ENCODE measurements around the gene OPRM1.

Gene OPRM1

GRCh38 chr6:154122195-154122925, 83.3 kb downstream of the OPRM1 start:
- Histone ChIP-seq H3K9me3 (ENCODE audit: control insufficient read depth, insufficient read depth, low read length) (no peaks in the 10 kb centered on the region), H3K9me2 (replicated peaks; ENCODE audit: control insufficient read depth, low read length) (no peaks in the 10 kb centered on the region), H3K4me1 (ENCODE audit: control insufficient read depth, low read length) (no peaks in the 10 kb centered on the region), H3K4me2 (ENCODE audit: low read length) (no peak overlapping the region), H3K36me3 (ENCODE audit: control insufficient read depth, low read length) (no peaks in the 10 kb centered on the region), H3K27me3 (ENCODE audit: control insufficient read depth, low read length) (no peaks in the 10 kb centered on the region), H3F3A (ENCODE audit: control insufficient read depth, insufficient read depth) (no peaks in the 10 kb centered on the region), H3K27ac (ENCODE audit: low read depth, low read length) (no peak overlapping the region), H4K20me1 (ENCODE audit: control insufficient read depth, insufficient read depth, low read depth, low read length) (no peaks in the 10 kb centered on the region), H3K4me3 (ENCODE audit: low read length) (no peak overlapping the region), H3K79me2 (ENCODE audit: control insufficient read depth, low read length) (no peaks in the 10 kb centered on the region)
- TF ChIP-seq EZH2phosphoT487 (IDR thresholded peaks at IDR 0.05; ENCODE audit: borderline replicate concordance, low read length) = no peak
- TF ChIP-seq, protein P1, sequence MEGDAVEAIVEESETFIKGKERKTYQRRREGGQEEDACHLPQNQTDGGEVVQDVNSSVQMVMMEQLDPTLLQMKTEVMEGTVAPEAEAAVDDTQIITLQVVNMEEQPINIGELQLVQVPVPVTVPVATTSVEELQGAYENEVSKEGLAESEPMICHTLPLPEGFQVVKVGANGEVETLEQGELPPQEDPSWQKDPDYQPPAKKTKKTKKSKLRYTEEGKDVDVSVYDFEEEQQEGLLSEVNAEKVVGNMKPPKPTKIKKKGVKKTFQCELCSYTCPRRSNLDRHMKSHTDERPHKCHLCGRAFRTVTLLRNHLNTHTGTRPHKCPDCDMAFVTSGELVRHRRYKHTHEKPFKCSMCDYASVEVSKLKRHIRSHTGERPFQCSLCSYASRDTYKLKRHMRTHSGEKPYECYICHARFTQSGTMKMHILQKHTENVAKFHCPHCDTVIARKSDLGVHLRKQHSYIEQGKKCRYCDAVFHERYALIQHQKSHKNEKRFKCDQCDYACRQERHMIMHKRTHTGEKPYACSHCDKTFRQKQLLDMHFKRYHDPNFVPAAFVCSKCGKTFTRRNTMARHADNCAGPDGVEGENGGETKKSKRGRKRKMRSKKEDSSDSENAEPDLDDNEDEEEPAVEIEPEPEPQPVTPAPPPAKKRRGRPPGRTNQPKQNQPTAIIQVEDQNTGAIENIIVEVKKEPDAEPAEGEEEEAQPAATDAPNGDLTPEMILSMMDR (IDR thresholded peaks at IDR 0.05; ENCODE audit: low read depth, low read length, poor library complexity, severe bottlenecking) = no peak

- TF ChIP-seq EZH2phosphoT487 (IDR thresholded peaks at IDR 0.05; ENCODE audit: borderline replicate concordance, low read length) = no peak
- TF ChIP-seq, protein P1 (IDR thresholded peaks at IDR 0.05; ENCODE audit: low read depth, low read length, poor library complexity, severe bottlenecking) = no peak
- no peaks in the 10 kb centered on the region for H3K36me3 ChIP-seq (ENCODE audit: control insufficient read depth, low read length)
- H3F3A ChIP-seq (ENCODE audit: control insufficient read depth, insufficient read depth) = no peaks in the 10 kb centered on the region
- H3K4me2 ChIP-seq (ENCODE audit: low read length) = no peak overlapping the region
- no peaks in the 10 kb centered on the region for H3K9me2 ChIP-seq (replicated peaks; ENCODE audit: control insufficient read depth, low read length)
- H3K4me1 ChIP-seq (ENCODE audit: control insufficient read depth, low read length) = no peaks in the 10 kb centered on the region
- H4K20me1 ChIP-seq (ENCODE audit: control insufficient read depth, insufficient read depth, low read depth, low read length) = no peaks in the 10 kb centered on the region
- no peaks in the 10 kb centered on the region for H3K9me3 ChIP-seq (ENCODE audit: control insufficient read depth, insufficient read depth, low read length)
- H3K4me3 ChIP-seq (ENCODE audit: low read length) = no peak overlapping the region
- H3K27me3 ChIP-seq (ENCODE audit: control insufficient read depth, low read length) = no peaks in the 10 kb centered on the region
- no peak overlapping the region for H3K27ac ChIP-seq (ENCODE audit: low read depth, low read length)
- no peaks in the 10 kb centered on the region for H3K79me2 ChIP-seq (ENCODE audit: control insufficient read depth, low read length)
These were observed 84.3 kb downstream of the OPRM1 start for GRCh38 chr6:154123155-154123956.

- H3K79me2 ChIP-seq (ENCODE audit: control insufficient read depth, low read length) = no peaks in the 10 kb centered on the region
- H3K4me1 ChIP-seq (ENCODE audit: control insufficient read depth, low read length) = no peaks in the 10 kb centered on the region
- no peaks in the 10 kb centered on the region for H3K36me3 ChIP-seq (ENCODE audit: control insufficient read depth, low read length)
- H3F3A ChIP-seq (ENCODE audit: control insufficient read depth, insufficient read depth) = no peaks in the 10 kb centered on the region
- no peak for TF ChIP-seq EZH2phosphoT487 (IDR thresholded peaks at IDR 0.05; ENCODE audit: borderline replicate concordance, low read length)
- TF ChIP-seq, protein P1 (IDR thresholded peaks at IDR 0.05; ENCODE audit: low read depth, low read length, poor library complexity, severe bottlenecking) = no peak
- H3K27me3 ChIP-seq (ENCODE audit: control insufficient read depth, low read length) = no peaks in the 10 kb centered on the region
- H3K4me2 ChIP-seq (ENCODE audit: low read length) = no peak overlapping the region
- no peaks in the 10 kb centered on the region for H3K9me2 ChIP-seq (replicated peaks; ENCODE audit: control insufficient read depth, low read length)
- no peak overlapping the region for H3K4me3 ChIP-seq (ENCODE audit: low read length)
- no peaks in the 10 kb centered on the region for H3K9me3 ChIP-seq (ENCODE audit: control insufficient read depth, insufficient read depth, low read length)
- H4K20me1 ChIP-seq (ENCODE audit: control insufficient read depth, insufficient read depth, low read depth, low read length) = no peaks in the 10 kb centered on the region
- no peak overlapping the region for H3K27ac ChIP-seq (ENCODE audit: low read depth, low read length)
These were observed 86.4 kb downstream of the OPRM1 start for GRCh38 chr6:154125421-154125820.
